B cell (primary cell): ENCODE data around the gene GRM8.

ENCODE experiments used
- CTCF ChIP-seq: fragments of 200-600 bp; IDR thresholded peaks from one replicate; pipeline ENCODE4 v1.8.0; 2022; ENCODE audit warnings: antibody characterized with exemption, mild to moderate bottlenecking
- EZH2 ChIP-seq: IDR thresholded peaks from 2 replicates; pipeline ENCODE4 v1.6.1; 2012; ENCODE audit warnings: borderline replicate concordance, low read depth, mild to moderate bottlenecking, moderate library complexity, low read length; ENCODE audit not compliant: insufficient read depth, poor library complexity, severe bottlenecking

DNA sequence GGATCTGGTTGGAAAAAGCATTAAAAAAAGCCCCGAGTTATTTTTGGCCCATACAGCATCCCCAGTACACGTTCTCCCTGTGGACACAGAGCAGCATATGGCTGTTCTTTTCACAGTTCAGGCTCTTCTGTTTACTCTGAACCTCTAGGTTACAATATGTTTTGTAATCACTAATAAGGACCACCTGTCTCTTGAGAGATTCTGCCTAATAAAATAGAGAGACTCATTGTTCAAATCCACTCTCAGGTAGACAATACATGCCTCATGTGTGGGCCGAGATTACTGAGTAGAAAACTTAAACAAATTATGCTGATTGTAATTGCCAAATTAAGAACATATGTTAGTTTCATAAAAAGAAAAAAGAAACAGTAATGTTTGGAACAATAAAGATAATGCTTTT is 647.7 kb downstream of the GRM8 start:
- TF ChIP-seq CTCF (no peak), EZH2 (no peak)
